NCI-H2196 (cell line): ENCODE measurements around the gene PLA2R1.
"Not testable (repeated sequence)": the region's sequence is repeated elsewhere in the genome, so short reads cannot be mapped to it uniquely, and the experiment has no call there.

ENCODE experiments used
- DNase-seq: peaks from one replicate; lab custom pipeline; 2025; ENCODE audit not compliant: unreplicated experiment; lab: John Stamatoyannopoulos, UW

Gene PLA2R1

DNA sequence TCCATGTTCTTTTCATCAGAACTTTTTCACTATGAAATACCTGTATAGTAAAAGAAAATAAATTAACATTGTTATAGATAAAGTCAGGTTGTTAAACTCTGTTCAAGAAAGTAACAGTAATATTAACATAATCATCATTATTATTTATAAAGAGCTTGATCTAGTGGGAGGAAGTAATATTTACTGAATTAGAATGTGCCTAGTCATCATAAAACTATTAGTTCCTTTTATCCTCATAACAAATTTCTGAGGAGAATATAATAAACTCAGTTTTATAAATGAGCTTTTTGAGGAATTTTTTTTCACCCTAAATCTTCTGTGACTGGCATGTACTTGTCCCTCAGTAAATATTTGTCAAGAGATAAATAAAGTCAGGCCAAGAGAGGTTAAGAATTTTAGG lies 78.4 kb downstream of the PLA2R1 start:
- DNase-seq = no peak

- DNase-seq = no peak
Observed at GRCh38 chr2:159982842-159983785, 79.3 kb downstream of the PLA2R1 start.

GRCh38 chr2:159982270-159982669 lies 80.1 kb downstream of the PLA2R1 start:
- no peak for DNase-seq

DNA sequence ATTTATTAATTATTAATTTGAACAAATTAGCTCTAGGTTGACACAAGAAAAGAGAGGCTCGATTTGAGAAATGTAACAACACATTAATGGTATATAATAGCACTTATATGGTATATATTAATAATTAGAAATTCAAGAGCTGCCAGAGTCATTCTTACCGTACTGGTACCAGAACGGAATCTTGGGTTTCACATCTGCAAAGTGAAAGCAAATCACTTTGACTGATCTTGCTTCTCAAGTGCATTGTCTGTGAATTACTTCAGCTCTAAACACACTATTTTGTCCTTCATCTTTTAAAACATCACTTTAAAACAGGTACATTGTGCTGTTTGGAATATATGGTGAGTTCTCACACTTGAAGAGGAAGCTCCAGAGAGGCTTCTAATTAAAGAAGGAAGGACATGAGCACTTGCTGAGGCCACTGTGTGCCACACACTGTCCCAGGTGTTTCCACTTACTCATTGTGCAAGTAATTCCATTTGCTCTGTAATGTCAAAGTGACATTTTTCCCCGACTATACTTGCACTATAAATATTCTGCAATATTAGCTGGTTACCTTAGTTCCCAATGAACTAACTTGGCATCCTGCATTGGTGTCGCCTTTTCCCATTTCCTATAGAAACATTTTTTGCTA lies 85.8 kb downstream of the PLA2R1 start:
- no peak for DNase-seq

GRCh38 chr2:159973325-159973724 lies 89.1 kb downstream of the PLA2R1 start:
- no peak for DNase-seq

DNA sequence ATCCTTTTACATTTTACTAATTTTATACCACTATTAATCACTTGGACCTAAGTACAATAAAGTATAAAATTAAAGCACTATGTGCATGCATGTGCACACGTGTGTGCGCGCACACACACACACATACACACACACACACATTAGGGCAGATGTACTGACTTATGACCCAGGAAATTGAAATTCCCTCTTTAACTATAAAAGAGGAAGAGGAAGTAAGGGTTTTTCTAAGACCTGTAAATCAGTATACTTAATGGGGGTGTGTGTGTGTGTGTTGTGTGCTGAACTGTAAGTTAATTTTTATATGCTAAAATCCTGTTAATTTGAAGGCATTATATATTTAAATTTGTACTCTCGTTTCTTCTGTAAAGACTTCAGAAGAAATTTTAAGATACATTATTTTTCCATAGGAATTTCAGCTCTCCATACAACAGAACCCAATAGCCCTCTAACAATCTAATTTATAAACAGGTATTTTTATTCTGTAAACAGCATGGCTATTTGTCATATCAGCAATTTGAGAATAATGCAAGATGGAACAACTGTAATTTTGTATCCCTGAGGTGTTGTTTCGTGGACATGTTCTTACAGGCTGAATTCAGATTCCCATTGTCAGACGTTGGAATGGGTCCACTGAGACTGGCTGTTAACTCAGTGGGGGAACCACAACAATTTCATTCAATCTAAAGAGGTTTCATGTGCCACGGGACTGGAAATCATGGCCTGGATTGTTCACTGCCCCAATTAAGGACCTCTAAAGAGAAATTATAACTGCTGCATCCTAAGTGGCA lies 90.9 kb downstream of the PLA2R1 start:
- DNase-seq = no peak

DNA sequence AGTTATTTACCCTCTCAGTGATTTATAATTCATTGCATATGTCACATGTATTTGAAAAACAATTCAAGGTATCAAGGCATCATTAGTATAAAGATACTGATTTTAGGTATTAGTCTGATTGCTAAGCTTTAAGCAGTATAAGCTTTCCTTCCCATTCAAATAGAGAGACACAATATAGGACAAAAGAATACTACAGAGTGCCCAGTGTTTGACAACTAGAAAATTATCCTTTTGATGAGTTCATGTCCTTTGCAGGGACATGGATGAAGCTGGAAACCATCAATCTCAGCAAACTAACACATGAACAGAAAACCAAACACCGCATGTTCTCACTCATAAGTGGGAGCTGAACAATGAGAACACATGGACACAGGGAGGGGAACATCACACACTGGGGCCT lies 91.9 kb downstream of the PLA2R1 start:
- DNase-seq = not testable (repeated sequence)

DNA sequence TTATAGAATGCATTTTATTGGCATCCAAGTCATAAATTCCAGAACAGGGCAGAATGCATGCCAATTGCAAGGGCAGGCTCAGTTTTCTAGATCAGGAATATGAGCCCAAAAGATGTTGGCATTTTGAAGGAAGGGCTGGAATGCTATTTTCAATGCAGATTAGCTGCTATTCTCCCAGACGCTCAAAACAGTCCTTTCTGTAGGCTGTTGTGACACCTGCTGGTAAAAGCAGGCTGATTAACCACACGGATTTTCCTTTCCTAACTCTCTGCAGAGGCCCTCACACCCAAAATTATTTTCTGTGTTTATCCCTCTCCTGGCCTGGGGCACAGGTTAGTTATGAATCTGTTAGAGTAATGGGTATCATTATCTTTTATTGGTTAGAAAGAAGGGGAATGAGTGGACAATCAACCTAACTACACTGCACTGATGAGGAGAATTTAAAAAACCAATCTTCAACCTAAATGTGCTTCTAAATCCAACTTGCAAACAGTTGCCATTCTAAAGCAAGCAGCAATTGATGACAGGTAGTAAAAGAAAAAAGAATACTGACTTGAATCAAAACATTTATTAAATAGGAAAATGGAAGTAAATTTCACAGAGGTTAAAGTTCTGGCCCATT lies 94.0 kb downstream of the PLA2R1 start:
- peak; percentile 50 for DNase-seq

DNA sequence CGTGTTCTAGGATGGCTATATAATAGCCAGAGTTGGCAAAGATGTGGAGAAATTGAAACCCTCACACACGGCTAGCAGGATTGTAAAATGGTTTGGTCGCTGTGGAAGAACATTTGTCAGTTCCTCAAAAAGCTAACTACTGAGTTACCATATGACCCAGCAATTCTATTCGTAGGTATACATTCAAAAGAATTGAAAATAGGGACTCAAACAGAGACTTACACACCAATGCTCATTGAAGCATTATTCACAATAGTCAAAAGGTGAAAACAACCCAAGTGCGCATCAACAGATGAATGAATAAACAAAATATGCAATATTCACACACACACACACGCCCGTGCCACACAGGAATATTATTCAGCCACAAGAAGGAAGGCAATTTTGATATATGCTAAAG lies 98.7 kb downstream of the PLA2R1 start:
- DNase-seq = no peak

- DNase-seq = not testable (repeated sequence)
Observed at GRCh38 chr2:159962513-159962912, 99.9 kb downstream of the PLA2R1 start.

- no peak for DNase-seq
Observed at GRCh38 chr2:159961451-159961850, 101.0 kb downstream of the PLA2R1 start.

- no peak for DNase-seq
Observed at GRCh38 chr2:159961037-159961436, 101.4 kb downstream of the PLA2R1 start.

DNA sequence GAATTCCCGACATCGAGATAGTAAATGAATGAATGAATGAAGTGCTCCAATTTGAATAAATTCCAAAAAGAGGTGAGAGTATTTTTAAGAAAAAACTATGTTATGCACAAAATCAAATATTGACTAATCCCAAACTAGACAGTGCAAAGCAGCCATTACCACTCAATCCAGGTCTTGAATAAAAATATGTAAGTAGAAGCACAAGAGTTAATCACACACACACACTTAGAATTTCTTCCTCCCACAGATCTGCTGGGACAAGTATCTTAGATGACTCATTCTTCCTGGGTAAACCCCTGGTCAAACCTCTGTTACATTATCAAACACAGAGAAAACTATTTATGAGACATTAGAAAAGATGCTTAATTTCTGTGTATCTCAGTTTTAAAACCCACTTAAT lies 102.0 kb downstream of the PLA2R1 start:
- DNase-seq = no peak

GRCh38 chr2:159959136-159959535 lies 103.3 kb downstream of the PLA2R1 start:
- no peak for DNase-seq

DNA sequence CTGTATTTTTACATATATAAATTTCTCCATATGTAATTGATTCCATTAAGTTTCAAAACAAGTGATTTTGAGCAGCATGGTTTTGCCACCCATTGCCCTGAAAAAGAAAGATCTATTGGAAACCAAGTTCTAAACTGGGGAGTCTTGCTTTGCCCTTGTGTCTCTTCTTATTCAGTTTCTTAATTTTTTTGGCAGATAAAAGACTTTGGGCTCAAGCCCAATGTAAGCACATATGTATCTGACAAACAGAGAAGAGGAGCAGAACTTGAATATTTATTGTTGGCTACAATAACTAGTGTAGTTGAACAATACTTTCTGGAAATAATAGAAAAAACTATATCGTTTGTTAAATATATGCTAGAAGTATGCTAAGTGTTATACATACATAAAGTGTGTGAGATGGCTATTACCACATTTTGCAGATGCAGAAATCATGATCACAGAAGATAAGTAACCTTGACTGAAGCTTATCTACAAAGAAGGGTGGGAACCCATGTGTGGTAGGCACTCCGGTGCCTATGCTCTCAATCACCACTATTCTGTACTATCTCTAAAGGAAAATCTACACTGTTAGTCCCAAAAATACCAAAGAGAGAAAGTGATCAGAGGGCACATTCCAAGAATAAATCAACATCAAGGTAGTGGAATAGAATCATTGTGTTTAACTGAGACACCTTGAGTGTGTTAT lies 109.1 kb downstream of the PLA2R1 start:
- no peak for DNase-seq

DNA sequence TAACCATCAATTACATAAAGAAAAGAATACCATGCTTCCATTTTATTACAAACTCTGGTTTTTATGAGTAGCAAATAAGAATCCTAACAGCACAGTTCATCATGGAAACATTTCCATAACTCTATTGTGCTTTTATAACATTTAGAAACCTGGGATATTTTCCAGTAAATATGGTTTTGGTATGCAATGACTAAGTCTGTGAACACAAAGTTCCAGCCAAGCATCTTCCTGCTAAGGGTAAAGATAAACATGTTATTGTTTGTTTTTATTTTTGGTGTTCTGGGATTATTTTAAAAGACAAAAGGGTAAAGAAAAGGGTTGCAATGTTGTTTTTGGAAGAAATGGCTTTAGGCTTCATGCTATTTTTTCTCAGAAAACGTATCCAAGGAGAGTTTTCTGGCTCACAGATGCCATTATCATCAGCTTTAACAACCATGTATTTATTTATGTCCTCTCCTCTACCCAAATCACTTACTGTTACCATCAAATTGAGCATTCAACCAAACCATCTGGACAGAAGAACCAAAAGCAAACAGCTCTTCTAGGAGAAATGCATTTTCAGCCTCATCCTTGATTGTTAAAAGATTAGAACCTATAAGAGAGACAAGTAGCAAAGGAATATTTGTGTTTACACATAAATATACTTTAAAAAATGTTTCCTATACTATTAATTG lies 116.0 kb downstream of the PLA2R1 start:
- peak; percentile 18 for DNase-seq

DNA sequence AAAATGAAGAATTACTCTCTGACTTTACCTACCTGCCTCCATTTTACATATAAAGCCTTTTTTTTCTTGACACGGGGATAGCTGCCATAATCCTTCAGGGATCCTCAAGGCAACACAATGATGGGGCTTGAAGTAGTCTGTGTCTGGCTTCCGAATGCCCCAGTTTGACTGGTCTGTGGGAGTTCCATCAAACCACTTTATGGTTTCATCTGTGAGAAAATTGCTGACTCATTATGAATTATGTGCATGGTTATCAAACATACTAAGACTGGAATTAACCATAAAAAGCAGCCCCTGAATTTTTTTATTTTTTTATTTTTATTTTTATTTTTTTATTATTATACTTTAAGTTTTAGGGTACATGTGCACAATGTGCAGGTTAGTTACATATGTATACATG lies 117.5 kb downstream of the PLA2R1 start:
- no peak for DNase-seq

GRCh38 chr2:159942146-159942545 lies 120.3 kb downstream of the PLA2R1 start:
- DNase-seq = no peak

DNA sequence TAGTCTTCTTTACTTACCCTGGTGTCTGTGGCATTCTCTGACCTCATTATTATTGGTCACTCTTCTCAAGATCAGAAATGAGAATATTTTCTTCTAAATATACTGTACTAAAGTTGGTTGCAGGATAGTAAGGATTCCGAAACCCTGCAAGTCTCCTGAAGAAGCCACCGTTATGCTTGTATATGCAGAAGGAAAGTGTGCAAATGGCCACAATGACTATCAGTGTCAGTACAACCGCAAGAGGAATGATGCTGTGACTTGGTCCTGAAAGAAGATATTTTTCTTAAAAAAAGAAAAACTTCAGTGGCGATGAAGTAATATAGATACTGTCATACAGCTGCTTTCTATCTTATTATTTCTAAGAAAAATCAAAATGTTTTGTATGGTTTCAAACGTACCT lies 120.7 kb downstream of the PLA2R1 start:
- DNase-seq = no peak

GRCh38 chr2:159939946-159940345 lies 122.5 kb downstream of the PLA2R1 start:
- DNase-seq = peak; percentile 14
